ENCODE results near the gene MAD2L2.

MAD2L2 gene

DNA sequence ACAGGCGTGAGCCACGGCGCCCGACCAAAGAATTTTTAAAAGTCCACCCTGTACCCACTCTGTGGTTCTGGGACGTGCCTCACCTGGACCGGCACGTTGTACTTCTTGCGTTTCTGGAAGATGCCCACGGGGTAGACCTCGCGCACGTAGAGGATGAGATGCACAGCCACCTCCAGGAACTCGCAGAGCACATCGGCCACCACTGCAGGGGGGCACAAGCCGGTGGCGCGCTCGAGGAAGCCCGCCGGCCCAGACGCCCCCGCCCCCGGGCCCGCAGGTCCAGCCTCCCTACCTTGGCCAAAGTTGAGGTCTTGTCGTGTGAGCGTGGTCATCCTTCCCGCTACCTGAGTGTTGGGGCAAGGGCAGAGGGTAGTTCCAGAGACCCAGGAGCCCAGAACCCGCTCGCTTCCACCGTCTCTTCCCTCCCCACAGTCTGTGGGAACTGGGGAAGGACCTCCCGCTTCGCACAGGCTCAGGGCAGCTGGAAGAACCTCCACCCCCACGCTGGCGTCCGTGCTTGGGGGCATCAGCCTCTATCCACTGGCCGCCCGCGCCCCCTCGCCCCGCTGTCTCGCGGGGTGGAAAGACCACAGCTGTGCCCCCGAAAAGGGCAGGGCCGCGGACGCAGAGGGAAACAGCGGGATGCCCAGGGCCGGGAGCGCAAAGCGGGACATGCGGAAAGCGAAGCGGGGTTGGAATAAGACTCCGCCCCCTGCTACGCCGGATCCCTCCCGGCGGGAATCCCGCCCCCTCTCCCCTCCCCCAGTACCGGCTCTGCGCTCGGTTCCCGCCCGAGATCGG lies 478 bp downstream of the MAD2L2 start:
- DNase-seq: no peak

DNA sequence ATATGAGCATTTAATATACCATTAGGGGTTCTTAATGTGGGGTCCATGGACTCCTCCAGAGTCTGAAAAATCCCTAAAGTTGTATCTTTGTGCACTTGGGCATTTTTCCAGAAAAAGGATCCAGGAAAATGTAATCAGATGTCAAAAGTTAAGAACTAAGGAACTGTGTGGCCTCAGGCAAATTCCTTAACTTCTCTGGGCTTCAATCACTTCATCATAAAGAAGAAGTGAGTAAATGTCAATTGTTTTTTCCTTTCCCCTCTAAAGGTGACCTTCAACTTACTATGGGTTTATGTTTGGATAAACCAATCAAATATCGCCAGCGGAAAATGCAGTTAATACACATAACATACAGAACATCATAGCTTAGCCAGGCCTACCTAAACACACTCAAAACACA lies 2.5 kb downstream of the MAD2L2 start:
- DNase-seq: no peak

DNA sequence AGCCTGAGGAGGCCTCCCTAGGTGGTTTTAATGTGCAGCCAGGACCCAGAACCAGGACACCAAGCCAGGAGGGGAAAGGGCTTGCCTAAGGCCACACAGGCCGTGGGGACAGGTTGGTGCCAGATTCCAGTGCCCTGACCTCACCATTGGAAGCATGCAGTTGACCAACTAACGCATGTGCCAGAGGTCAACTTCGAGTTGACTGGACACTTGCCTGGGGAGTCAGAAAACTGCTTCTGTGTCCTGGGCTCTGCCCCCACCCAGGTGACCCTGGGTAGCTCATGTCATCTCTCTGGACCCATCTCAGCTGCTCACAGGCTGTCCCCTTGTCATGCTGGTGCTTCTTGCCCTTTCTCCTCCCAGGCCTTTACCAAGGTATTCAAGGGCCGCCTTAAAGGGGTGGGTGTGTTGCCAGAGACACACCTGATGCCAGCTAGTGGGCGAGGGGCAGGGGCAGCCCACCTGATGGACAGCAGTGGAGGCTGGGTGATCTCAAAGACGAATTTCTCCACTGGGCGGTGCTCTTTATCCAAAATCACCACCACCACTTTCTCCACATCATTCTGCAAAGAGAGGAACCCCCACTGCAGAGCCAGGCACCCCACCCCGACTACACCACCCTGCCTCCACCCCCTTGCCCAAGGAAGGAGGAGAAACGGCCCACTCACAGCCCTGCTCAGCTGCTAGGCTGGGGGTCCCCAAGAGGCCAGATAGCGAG lies 4.4 kb downstream of the MAD2L2 start:
- no peak for DNase-seq

DNA sequence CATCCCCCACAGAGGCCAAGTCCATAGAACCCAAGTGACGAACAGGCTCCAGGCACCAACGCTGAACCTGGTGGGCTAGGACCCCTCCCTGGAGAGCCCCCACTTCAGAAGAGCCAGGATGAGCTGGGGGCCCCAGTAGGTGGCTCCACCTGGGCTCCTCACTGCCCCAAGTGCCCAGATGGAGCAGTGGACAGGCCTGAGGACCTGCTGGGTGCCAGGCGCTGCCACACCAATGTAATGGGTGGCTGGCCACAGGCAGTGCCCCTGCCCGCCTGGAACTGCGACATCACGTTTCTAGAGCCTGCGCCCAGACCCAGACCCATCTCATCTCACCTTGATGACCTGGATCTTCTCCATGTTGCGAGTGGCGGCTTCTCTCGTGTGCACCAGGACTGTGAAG lies 5.6 kb downstream of the MAD2L2 start:
- no peak for DNase-seq

DNA sequence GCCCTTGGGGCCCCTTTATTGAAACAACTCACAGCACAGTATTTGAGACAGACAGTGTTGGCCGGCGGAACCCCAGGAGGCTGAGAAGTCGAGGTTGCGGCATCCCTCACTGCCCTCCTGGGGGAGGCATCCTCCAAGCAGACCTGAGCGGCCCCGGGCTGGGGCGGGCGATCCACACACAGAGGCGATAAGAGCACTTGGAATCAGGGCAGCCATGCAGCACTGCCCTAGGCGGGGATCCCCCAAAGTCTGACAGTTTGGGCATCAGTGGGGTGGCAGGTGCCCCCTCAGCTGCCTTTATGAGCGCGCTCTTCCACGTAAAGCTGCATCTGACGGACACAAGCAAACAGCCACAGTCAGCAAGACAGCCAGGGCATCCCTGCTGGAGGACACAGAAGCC lies 6.5 kb downstream of the MAD2L2 start:
- DNase-seq: no peak

DNA sequence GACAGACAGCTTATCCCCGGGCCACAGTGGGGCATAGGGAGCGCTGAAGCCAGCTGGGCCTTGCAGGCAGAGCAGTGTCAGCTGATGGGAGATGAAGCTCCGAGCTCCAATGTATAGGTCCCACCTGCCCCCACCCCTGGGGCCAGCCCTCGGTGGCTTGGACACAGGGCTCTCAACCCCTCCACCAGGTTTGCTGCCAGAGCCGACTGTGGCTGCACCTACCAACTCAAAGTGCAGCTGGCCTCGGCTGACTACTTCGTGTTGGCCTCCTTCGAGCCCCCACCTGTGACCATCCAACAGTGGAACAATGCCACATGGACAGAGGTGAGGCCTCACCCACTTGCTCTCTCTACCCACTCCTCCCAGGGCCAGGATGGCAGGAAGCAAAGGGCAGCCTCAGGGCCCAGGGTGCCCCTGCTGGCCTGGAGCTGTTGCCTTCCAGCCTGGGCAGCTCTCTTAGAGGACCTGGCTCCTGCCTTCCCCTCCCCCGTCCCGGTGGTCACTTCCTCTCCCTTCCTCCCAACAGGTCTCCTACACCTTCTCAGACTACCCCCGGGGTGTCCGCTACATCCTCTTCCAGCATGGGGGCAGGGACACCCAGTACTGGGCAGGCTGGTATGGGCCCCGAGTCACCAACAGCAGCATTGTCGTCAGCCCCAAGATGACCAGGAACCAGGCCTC lies 7.7 kb downstream of the MAD2L2 start:
- no peak for DNase-seq

DNA sequence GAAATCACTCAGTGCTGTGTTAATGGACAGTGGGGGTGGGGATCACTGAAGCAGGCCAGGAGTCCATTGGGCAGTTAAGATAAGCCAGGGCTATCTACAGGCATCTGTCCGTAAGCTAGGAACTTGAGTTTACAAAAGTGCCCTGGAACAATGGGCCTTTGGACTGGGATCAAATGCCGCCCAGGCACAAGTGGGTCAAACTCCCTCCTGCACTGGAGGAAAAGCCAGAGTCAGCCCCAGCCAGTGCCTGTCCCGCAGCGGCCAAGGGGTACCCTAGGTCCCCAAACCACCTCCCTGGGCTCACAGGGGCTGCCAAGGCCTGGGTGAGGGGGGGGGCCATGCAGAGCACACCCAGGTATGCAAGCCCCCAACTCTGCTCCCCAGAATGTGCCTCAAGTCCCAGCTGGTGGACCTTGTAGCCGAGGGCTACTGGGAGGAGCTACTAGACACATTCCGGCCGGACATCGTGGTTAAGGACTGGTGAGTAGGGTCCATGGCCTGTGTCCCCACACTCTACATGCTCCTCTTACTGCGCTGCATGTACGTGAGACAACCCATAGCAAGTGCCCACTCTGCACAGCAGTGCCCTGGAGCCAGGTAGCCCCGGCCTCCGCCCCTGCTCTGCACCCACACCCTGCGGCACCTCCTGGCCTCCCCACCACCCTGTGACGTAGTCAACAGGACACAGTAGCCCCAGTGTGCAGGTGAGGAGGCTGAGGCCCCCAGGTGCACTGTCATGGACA lies 9.2 kb downstream of the MAD2L2 start:
- no peak for DNase-seq

DNA sequence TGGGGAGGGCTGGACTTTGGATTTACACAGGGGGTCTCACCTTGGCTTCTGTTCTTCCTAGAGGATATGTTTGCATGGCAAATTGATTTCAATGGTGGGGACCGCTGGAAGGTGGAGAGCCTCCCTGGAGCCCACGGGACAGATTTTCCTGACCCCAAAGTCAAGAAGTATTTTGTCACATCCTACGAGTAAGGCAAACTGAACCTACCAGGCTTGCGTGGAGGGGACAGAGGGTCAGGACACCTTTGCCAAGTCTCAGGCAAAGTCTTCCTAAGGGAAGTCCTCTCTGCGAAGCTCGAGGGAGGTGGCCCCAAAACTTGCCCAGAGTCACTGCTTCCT lies 9.8 kb downstream of the MAD2L2 start:
- DNase-seq: no peak

DNA sequence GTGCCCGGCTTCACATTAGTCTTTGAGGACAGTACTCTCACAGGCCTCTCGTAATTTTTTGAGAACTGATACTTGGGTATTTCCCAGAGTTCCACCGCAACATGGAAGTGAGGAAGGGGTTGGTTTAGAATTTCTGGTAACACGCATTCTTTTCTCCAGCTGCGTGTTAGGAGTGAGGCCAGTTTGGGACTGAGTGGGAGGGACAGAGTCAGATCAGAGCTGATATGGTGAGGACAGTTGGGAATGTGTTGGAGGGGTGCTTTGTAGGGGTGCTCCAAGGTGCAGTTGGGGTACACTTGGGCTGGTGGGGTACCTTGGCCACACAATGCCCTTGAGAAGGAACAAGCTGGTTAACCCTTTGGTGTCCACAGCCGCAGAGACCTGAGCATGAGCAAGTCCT lies 10.2 kb downstream of the MAD2L2 start:
- no peak for DNase-seq

DNA sequence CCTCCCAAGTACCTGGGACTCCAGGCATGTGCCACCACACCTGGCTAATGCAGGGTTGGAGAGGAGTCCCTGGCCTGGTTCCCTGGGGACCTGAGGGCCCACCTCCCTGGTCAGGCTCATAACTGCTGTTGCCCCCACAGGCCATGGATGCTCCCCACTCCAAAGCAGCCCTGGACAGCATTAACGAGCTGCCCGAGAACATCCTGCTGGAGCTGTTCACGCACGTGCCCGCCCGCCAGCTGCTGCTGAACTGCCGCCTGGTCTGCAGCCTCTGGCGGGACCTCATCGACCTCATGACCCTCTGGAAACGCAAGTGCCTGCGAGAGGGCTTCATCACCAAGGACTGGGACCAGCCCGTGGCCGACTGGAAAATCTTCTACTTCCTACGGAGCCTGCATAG lies 12.4 kb downstream of the MAD2L2 start:
- DNase-seq: no peak

DNA sequence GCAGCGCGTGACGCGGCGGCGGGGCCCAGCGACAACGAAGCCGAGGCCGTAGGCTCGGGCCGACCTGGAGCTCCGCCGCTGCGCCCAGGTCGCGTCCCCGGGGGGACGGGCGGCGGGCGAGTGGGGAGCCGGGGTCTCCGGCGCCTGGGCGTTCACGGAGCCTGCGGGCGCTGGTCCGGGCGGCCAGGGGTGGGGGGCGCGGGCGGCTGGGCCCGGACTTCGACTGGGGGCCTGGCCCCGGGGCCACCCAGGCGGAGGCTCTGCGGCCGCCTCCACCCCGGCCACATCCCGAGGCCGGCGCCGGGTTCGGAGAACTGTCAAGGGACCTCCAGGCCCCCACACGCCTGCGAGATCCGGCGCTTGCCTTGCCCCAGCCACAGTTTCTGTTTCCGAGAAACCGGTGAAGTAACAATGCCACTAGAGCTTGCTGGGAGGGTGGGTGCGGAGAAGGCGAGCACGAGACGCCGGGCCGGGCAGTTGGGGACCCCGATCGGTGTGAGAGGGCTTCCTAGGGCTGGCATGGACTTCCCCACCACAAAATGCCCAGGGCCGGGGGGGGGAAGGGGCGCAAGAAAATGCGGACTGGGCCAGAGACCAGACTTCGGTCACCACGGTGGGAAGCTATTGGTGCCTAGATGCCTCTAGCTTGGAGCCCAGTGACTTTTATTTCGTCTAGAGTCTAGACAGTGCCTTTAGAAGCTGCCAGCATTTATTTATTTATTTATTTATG lies 16.4 kb downstream of the MAD2L2 start:
- peak; percentile 64 for DNase-seq

DNA sequence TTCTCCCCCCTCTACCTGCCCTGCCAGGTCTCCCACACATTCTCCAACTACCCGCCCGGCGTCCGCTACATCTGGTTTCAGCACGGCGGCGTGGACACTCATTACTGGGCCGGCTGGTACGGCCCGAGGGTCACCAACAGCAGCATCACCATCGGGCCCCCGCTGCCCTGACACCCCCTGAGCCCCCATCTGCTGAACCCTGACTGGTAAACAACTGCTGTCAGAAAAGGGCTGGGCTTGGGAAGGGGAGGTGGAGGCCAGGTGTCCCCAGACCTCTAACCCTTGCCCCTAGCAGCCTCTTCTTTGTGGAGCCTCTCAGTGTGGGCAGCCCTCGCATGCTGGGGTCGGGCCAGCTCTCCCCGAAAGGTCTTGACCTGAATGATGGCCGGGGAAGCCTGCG lies 19.8 kb downstream of the MAD2L2 start:
- no peak for DNase-seq

DNA sequence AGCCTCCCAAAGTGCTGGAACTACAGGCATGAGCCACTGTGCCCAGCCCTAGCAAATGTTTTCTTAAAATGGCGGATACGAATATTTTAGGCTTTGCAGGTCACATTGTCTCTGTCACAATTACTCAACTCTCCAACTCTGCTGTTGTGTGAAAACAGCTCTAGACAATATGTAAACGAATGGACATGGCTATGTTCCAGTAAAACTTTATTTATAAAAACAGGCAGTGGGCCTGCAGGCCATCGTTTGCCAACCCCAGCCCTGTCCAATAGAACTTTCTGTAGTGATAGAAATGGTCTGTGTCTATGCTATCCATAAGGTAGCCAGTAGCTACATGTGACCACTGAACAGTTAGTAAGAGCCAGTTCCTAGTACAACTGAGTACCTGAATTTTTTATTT lies 21.2 kb downstream of the MAD2L2 start:
- no peak for DNase-seq

DNA sequence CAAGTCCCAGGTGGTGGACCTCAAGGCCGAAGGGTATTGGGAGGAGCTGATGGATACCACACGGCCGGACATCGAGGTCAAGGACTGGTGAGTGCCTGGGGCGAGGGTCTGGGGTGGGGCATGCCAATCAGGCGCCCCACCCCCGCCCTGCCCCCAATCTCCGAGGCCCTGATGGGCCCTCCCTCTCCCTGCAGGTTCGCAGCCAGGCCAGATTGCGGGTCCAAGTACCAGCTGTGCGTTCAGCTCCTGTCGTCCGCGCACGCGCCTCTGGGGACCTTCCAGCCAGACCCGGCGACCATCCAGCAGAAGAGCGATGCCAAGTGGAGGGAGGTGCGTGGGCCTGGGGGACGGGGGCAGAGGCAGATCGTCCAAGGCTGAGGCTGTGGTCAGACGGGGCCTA lies 22.4 kb downstream of the MAD2L2 start:
- no peak for DNase-seq

DNA sequence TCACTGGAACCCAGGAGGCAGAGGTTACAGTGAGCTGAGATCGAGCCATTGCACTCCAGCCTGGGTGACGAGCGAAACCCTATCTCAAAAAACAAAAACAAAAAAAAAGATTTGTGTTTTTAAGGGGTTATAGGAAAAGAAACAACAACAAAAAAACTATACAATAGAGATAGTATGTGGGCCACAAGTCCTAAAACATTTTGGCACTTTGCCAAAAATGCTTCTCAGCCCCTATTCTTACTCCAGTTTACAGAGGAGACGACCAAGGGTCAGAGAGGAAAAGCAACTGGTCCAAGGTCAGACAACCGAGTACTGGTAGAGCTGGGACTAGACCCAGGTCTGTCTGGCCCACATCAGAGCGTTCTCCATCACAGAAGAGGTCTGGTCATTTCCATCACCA lies 23.3 kb downstream of the MAD2L2 start:
- no peak for DNase-seq

DNA sequence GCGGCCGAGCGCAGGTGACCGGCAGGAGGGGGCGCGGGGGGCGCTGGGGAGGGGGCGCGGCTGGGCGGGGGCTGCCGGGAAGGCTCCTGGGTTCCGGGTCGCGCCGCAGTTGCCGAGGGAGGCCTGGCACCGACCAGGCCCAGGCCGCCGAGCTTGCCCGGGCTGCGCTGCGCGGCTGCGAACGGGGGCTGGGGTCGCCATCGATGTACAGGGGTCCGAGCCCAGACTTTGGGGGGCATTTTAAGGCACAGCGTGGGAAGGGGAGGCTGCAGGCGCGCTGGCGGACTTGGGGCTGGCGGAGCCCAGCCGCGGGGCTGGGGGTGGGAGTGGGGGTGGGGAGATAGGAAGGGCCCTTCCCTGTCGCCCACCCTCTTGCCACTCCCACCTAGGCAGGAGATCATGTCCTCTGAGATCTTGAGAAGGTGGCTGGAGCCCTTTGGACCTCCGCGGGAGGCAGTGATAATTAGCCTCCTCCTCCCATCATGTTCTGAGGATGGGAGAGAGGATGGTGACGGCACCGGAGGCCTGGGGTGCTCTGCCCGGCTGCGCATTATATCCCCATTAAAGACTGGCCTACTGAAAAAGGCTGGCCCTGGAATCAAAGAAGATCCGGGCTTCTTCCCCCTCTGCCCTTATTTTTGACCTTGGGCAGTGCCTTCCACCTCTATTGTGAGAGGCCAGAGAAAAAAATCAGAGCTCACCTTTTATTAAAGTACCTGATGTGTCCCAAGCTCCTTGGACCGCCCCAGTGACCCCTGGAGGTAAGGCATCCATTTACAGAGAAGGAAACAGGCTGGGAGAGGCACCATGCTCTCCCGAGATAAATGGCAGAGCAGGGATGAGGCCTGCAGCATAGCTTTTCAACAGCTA lies 25.8 kb downstream of the MAD2L2 start:
- no peak for DNase-seq

DNA sequence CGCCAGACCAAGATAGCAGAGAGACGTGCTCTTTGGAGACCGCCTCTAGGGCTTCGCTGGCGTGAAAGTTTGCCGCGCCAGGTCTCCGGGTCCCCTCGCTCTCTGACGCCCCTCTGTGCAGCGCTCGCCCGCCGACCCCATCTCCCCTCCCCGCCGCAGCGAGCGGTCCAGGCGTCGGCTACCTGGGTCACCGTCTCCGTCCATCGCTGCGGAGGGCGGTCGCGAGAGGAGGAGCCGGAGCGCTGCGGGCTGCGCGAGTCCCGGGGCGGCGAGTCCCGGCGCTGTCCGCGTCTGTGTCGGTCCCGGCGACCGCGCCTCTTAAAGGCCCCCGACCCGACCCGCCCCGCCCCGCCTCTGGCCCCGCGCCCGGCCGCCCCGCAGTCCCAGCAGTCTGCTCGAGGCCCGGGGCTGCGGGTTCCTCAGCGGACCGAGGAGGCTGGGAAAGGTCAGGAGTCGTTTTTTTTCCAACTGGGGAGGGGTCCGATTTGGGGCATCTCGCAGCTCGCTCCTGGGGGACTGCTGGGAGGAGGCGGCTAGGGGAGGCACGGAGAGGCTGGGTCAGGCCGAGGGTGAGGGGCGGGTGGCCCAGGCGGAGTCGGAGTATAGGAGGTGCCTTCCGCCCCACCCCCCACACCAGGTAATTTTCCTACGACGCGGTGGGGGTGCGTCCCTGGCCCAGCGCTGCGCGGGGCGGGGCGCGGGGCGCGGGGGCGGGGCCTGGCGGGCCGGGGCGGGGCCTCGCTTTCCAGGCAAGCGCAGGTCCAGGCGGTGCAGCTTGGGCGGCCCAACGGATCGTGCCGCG lies 26.6 kb downstream of the MAD2L2 start, which contains the start of the genes FBXO2 and FBXO44:
TSS of gene FBXO2 (minus strand) at position 293 of the 802 bp plus-strand sequence. CDS start at position 204, 89 bp downstream.
TSS of gene FBXO44 (plus strand) at position 741 of the 802 bp plus-strand sequence. CDS start 959 bp downstream, outside the sequence.
- DNase-seq: peak; percentile 71

DNA sequence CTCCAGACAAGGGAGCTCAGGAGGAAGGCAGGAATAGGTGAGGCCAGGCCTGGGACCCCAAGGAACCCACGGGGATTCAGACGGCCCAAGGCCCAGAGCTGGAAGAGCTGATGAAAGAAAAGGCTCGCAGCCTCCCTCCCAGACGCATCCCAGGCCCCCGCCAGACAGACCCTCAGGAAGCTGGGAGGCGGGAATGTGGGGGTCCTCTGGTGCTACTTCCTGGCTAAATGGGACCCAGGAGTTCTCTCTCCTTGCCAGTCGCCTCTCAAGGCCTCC lies 27.1 kb downstream of the MAD2L2 start:
- no peak for DNase-seq

DNA sequence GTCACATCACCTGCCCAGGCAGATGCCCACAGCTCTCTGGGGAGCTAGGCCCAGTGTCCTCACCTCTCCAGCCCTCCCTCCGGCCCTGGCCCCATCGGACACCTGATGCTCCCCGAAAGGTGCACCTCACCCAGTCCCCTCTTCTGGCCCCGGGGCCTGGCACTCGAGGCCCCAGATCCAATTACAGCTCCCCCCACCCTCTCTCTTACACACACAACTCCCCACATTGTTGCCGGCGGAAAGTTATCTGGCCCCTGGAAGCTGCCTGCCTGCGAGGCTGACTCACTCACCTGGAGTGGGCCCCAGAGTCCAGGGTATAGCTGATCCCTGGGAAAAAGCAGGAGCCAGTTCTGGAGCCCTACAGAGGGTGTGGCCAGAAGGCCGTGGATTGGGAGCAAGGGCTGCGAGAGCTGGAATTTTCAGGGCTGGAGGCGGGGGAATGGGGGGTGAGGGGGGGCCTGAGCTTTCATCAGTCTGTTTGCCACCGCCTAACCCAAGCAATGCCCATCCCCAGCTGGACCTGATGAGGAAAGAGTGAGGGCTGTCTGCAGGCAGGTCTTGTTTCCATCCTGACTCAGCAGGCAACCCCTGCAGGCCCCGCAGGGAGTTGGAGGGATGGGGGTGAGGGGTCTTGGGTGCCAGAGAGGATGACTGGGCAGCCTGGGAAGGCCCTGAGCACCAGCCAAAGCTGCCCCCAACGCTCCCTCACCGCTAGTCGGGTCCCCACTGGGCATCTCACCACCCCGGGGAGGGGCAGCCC lies 27.7 kb downstream of the MAD2L2 start:
- no peak for DNase-seq

DNA sequence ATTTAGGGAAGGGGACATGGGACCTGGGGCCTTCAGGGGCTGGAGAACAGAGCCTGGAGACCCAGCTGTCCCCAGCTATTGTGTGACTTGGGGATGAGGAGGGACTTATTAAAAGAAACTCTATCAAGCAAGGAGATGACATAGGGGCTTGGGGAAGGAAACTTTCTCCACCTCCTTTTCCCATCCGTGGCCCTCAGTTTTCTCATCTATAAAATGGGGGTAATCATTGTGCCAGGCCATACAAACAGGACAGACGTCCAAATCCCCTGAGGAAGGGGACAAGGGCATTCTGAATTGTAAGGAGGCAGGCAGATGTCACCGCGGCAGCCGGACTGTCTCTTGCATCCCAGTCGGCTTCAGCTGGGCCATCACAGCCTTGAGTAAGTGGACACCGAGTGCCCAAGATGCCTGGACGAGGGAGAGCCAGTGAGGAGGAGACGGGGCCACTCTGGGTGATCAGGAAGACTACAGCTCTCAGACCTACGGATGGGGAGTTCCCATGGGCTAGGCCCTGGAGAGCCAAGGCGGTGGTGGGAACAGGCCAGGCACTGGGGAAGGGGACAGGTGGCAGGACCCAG lies 28.7 kb downstream of the MAD2L2 start:
- no peak for DNase-seq
